Astrocyte (in vitro differentiated cells and primary cell): Measurements from ENCODE around the gene BRS3.

Experiments
- EZH2 ChIP-seq: IDR thresholded peaks from 2 replicates; pipeline ENCODE4 v1.6.1; 2012; ENCODE audit warnings: mild to moderate bottlenecking, low read length, inconsistent platforms; ENCODE audit not compliant: insufficient read depth
- TF ChIP-seq, protein P1 (sequence below): IDR thresholded peaks from 2 replicates; pipeline ENCODE4 v1.5.1; 2011; ENCODE audit warnings: low read depth, mild to moderate bottlenecking, inconsistent platforms, low read length, moderate library complexity; ENCODE audit not compliant: insufficient read depth

DNA sequence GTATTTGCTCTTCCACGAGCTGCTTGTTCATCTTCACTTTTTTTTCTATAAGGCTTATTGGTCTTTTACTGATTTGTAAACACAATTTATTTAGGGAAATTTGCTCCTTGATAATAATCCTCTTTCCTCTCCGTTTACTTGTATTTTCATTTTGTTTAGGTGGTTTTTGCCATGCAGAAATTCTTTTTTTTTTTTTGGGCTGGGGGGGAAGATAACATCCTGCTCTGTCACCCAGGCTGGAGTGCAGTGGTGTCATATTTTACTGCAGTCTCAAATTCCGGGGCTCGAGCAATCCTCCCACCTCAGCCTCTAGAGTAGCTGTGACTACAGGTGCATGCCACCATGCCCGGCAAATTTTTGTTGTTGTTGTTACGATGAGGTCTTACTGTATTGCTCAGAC lies 31.6 kb upstream of the BRS3 start:
- TF ChIP-seq, protein P1, sequence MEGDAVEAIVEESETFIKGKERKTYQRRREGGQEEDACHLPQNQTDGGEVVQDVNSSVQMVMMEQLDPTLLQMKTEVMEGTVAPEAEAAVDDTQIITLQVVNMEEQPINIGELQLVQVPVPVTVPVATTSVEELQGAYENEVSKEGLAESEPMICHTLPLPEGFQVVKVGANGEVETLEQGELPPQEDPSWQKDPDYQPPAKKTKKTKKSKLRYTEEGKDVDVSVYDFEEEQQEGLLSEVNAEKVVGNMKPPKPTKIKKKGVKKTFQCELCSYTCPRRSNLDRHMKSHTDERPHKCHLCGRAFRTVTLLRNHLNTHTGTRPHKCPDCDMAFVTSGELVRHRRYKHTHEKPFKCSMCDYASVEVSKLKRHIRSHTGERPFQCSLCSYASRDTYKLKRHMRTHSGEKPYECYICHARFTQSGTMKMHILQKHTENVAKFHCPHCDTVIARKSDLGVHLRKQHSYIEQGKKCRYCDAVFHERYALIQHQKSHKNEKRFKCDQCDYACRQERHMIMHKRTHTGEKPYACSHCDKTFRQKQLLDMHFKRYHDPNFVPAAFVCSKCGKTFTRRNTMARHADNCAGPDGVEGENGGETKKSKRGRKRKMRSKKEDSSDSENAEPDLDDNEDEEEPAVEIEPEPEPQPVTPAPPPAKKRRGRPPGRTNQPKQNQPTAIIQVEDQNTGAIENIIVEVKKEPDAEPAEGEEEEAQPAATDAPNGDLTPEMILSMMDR: no peak
- TF ChIP-seq EZH2: no peak
